Endothelial cell of umbilical vein (primary cell): Measurements from ENCODE around the gene MAP2K7. TPM values are rescaled to one million over a fixed set of nuclear protein-coding genes. Genes with fewer than 3 reads are reported as not detected.

ENCODE experiments used
- BruUV-seq: library from RNA; stranded (reverse); fragments of 400-500 nt; replicated peaks from 2 replicates; lab custom pipeline; 2021; lab: Mats Ljungman, UMichigan
- CTCF ChIA-PET: fragments of 300-600, 350-600 bp; sonication (Branson Sonifier 250); formaldehyde crosslinking; loops from one replicate; lab custom pipeline; 2021; ENCODE audit warnings: antibody characterized with exemption, inconsistent platforms; lab: Charles Lee
- POLR2A ChIA-PET: fragments of 300-600, 350-600 bp; sonication (Branson Sonifier 250); formaldehyde crosslinking; loops from one replicate; lab custom pipeline; 2021; ENCODE audit warnings: antibody characterized with exemption, inconsistent platforms; lab: Charles Lee
- DNase-seq: peaks from one replicate; pipeline ENCODE4 v3.0.0-alpha.2; 2011; ENCODE audit warnings: low read depth, low spot score
- FAIRE-seq: peaks from 2 replicates; lab custom pipeline; 2011; peaks lifted over from hg19 to GRCh38; lab: Jason Lieb, UNC
- H2AFZ ChIP-seq: 2 replicates; pipeline ENCODE4 v1.6.0; 2012; ENCODE audit warnings: low read depth, low read length, control low read depth, inconsistent platforms
- H3K27ac ChIP-seq: 2 replicates; pipeline ENCODE4 v1.5.1; 2011; ENCODE audit warnings: low read depth, mild to moderate bottlenecking, control low read depth, low read length, moderate library complexity; ENCODE audit not compliant: insufficient read depth
- H3K27me3 ChIP-seq, 2 experiments: 2 replicates each; pipeline versions ENCODE4 v1.6.0 to v1.6.1; 2011; ENCODE audit warnings: low read length in 2 of 2, mixed read lengths in 1 of 2; ENCODE audit not compliant: control insufficient read depth in 2 of 2, insufficient read depth in 2 of 2
- H3K36me3 ChIP-seq, 2 experiments: 2 replicates in 1 of 2; 3 replicates in 1 of 2; pipeline ENCODE4 v1.5.1; 2011; ENCODE audit warnings: low read length in 2 of 2, mild to moderate bottlenecking in 1 of 2, moderate library complexity in 1 of 2; ENCODE audit not compliant: control insufficient read depth in 2 of 2, insufficient read depth in 2 of 2; ENCODE audit errors: extremely low read depth in 1 of 2
- H3K4me1 ChIP-seq: 3 replicates; pipeline ENCODE4 v1.5.1; 2011; ENCODE audit warnings: mild to moderate bottlenecking, low read length; ENCODE audit not compliant: control insufficient read depth, insufficient read depth; ENCODE audit errors: extremely low read depth
- H3K4me2 ChIP-seq: 2 replicates; pipeline ENCODE4 v1.6.1; 2011; ENCODE audit warnings: low read length, control low read depth, mixed read lengths; ENCODE audit not compliant: insufficient read depth
- H3K4me3 ChIP-seq, 3 experiments: fragments of 200-600 bp in 1 of 3; sonication (generic), shearing (Covaris generic) in 1 of 3; replicated peaks in 1 of 3; 2 replicates each; pipeline ENCODE4 v1.5.1; 2011 to 2016; ENCODE audit warnings: control low read depth in 3 of 3, low read length in 3 of 3, mild to moderate bottlenecking in 2 of 3, inconsistent platforms in 1 of 3, low read depth in 1 of 3, moderate library complexity in 1 of 3; ENCODE audit not compliant: insufficient read depth in 1 of 3
- H3K79me2 ChIP-seq: 2 replicates; pipeline ENCODE4 v1.6.0; 2012; ENCODE audit warnings: low read length, inconsistent platforms; ENCODE audit not compliant: control insufficient read depth, insufficient read depth
- H3K9ac ChIP-seq: replicated peaks from 2 replicates; pipeline ENCODE3; 2011; ENCODE audit warnings: low read length, control low read depth; ENCODE audit not compliant: insufficient read depth; ENCODE audit errors: extremely low read depth
- H3K9me1 ChIP-seq: replicated peaks from 3 replicates; pipeline ENCODE4 v1.6.0; 2011; ENCODE audit warnings: mild to moderate bottlenecking, low read length; ENCODE audit not compliant: control insufficient read depth, insufficient read depth; ENCODE audit errors: extremely low read depth
- H3K9me3 ChIP-seq: replicated peaks from 2 replicates; pipeline ENCODE4 v1.5.1; 2012; ENCODE audit warnings: low read length, inconsistent platforms; ENCODE audit not compliant: control insufficient read depth, insufficient read depth
- H4K20me1 ChIP-seq: replicated peaks from 2 replicates; pipeline ENCODE3; 2011; ENCODE audit warnings: mild to moderate bottlenecking, low read length; ENCODE audit not compliant: control insufficient read depth, insufficient read depth; ENCODE audit errors: extremely low read depth
- CTCF ChIP-seq, 2 donors: IDR thresholded peaks; 1 replicate in 1 of 2; 2 replicates in 1 of 2; pipeline ENCODE4 v1.5.1; 2011; ENCODE audit warnings: low read length in 2 of 2, mild to moderate bottlenecking in 2 of 2, moderate library complexity in 2 of 2, control low read depth in 1 of 2, inconsistent platforms in 1 of 2, low read depth in 1 of 2; ENCODE audit not compliant: insufficient read depth in 1 of 2; ENCODE audit errors: extremely low read depth in 1 of 2
- EZH2 ChIP-seq: IDR thresholded peaks from 2 replicates; pipeline ENCODE4 v1.6.1; 2012; ENCODE audit warnings: borderline replicate concordance, low read depth, mild to moderate bottlenecking, moderate library complexity, low read length, inconsistent platforms; ENCODE audit not compliant: severe bottlenecking
- FOS ChIP-seq: IDR thresholded peaks from 2 replicates; pipeline ENCODE4 v1.6.1; 2011; ENCODE audit warnings: mild to moderate bottlenecking, low read length, moderate library complexity, borderline replicate concordance; ENCODE audit not compliant: insufficient read depth
- GATA2 ChIP-seq: IDR thresholded peaks from 2 replicates; pipeline ENCODE4 v1.7.0; 2011; ENCODE audit warnings: low read depth, mild to moderate bottlenecking, moderate library complexity, mixed read lengths, low read length; ENCODE audit not compliant: insufficient read length, insufficient read depth
- JUN ChIP-seq: IDR thresholded peaks from 2 replicates; pipeline ENCODE4 v1.6.1; 2011; ENCODE audit warnings: borderline replicate concordance, low read depth; ENCODE audit not compliant: insufficient read length, insufficient read depth
- MAX ChIP-seq: IDR thresholded peaks from 2 replicates; pipeline ENCODE4 v1.6.1; 2011; ENCODE audit not compliant: insufficient read depth, insufficient read length
- MYC ChIP-seq: IDR thresholded peaks from one replicate; pipeline ENCODE4 v1.6.1; 2011; ENCODE audit warnings: mild to moderate bottlenecking, low read depth, low read length
- POLR2A ChIP-seq: IDR thresholded peaks from 2 replicates; pipeline ENCODE4 v1.6.1; 2012; ENCODE audit warnings: low read depth, mild to moderate bottlenecking, control low read depth, low read length
- POLR2AphosphoS5 ChIP-seq: IDR thresholded peaks from 2 replicates; pipeline ENCODE4 v1.6.1; 2012; ENCODE audit warnings: low read depth, mild to moderate bottlenecking, control low read depth, low read length, moderate library complexity; ENCODE audit not compliant: insufficient read depth
- dilution Hi-C: fragments of 300-500 bp; cut with MboI; formaldehyde crosslinking; loops from one replicate; pipeline ENCODE4 v1.15.0; 2019; ENCODE audit warnings: low sequenced_read_pairs; ENCODE audit not compliant: extremely low pct_ligation_motif_present
- intact Hi-C: fragments of 100-400 bp; cut with micrococcal nuclease; formaldehyde crosslinking; loops from one replicate; pipeline ENCODE4 v1.10.0; 2022
- polyA plus RNA-seq, 4 experiments: library from polyadenylated mRNA; depleted of rRNA in 3 of 4; stranded (reverse) in 3 of 4; unstranded in 1 of 4; fragments of >200 nt; gene quantifications; 2 replicates each; pipeline versions ENCODE4 v1.2.1 to v1.2.3, GENCODE V29; 2011 to 2012; ENCODE audit warnings: missing spikeins in 1 of 4
- total RNA-seq: library from RNA; stranded (reverse); gene quantifications from 2 replicates; pipeline ENCODE4 v1.2.3, GENCODE V29; 2021

MAP2K7 gene
- total and polyA plus RNA-seq, 2 donors (not counting 3 experiments of a cell fraction or from before 2014, with no cell fraction given), result 13.8 to 36.0 TPM

GRCh38 chr19:7856679-7857663 lies 46.7 kb upstream of the MAP2K7 start:
- intact Hi-C loops, result no loop called here
- H4K20me1 ChIP-seq, result no peaks in the 10 kb centered on the region
- no peak overlapping the region for H3K9ac ChIP-seq
- H2AFZ ChIP-seq, result no peak overlapping the region
- no peak for TF ChIP-seq POLR2A
- no peak for TF ChIP-seq POLR2AphosphoS5
- no peak for TF ChIP-seq JUN
- TF ChIP-seq EZH2, result no peak
- no peak for TF ChIP-seq FOS
- no peak for TF ChIP-seq GATA2
- TF ChIP-seq MYC, result no peak
- TF ChIP-seq CTCF (IDR thresholded peaks at IDR 0.05; ENCODE audit: extremely low read depth in 1 of 2, insufficient read depth in 1 of 2, low read depth in 1 of 2, low read length in 2 of 2), result no peak
- TF ChIP-seq MAX, result no peak
- FAIRE-seq (no peak), DNase-seq (no peak)
- dilution Hi-C loops, result no loop called here
- no peak overlapping the region for H3K4me3 ChIP-seq
- no peaks in the 10 kb centered on the region for H3K9me1 ChIP-seq
- no peaks in the 10 kb centered on the region for H3K36me3 ChIP-seq
- no peak overlapping the region for H3K27ac ChIP-seq
- H3K27me3 ChIP-seq, result peaks cover 0 to 3% of the 10 kb centered on the region in 2 experiments
- H3K4me2 ChIP-seq, result no peak overlapping the region
- POLR2A ChIA-PET, result no interaction called here
- no peaks in the 10 kb centered on the region for H3K4me1 ChIP-seq
- CTCF ChIA-PET, result interaction anchor here (0.8 to 1.5 kb wide), 2 partner anchors 12 to 13 kb away, joined by 3 to 6 read pairs; no protein-coding TSS in a partner anchor
- no peaks in the 10 kb centered on the region for H3K9me3 ChIP-seq
- no TSS peak for BruUV-seq
- no peaks in the 10 kb centered on the region for H3K79me2 ChIP-seq
